Right lobe of liver (tissue), 6 donors: ENCODE data around the gene LRFN3. TPM values are rescaled to one million over a fixed set of nuclear protein-coding genes. Genes with fewer than 3 reads are reported as not detected.

Experiments
- ATAC-seq, 4 donors: fragments of 200-7000 bp; cut with Tn5 transposase; one replicate each; pipeline ENCODE4 v1.9.1; 2020; ENCODE audit warnings: mild to moderate bottlenecking in 4 of 4, moderate library complexity in 4 of 4
- DNase-seq, 3 donors: peaks; one replicate each; pipeline ENCODE4 v3.0.0-alpha.2; 2020
- H3K27ac ChIP-seq, 3 donors: fragments of 200-600 bp; one replicate each; pipeline ENCODE4 v1.8.0; 2022
- H3K27me3 ChIP-seq, 2 donors: fragments of 200-600 bp; one replicate each; pipeline ENCODE4 v1.8.0; 2022
- H3K36me3 ChIP-seq, 4 donors: fragments of 200-600 bp; sonication (generic) in 1 of 4; one replicate each; pipeline versions ENCODE4 v1.5.1 to v1.8.0; 2017 to 2022; ENCODE audit warnings: control low read depth in 1 of 4
- H3K4me1 ChIP-seq, 4 donors: fragments of 200-600 bp; sonication (generic) in 1 of 4; one replicate each; pipeline versions ENCODE4 v1.5.1 to v1.8.0; 2017 to 2022; ENCODE audit warnings: control low read depth in 1 of 4
- H3K4me3 ChIP-seq, 3 donors: fragments of 200-600 bp; one replicate each; pipeline ENCODE4 v1.8.0; 2022
- H3K9me3 ChIP-seq, 4 donors: fragments of 200-600 bp; sonication (generic) in 1 of 4; one replicate each; pipeline versions ENCODE4 v1.5.1 to v1.8.0; 2017 to 2022; ENCODE audit warnings: control low read depth in 1 of 4
- POLR2A ChIP-seq: fragments of 450-650 bp; IDR thresholded peaks from one replicate; pipeline ENCODE4 v1.6.1; 2017; ENCODE audit warnings: antibody characterized with exemption, mild to moderate bottlenecking
- WGBS: methylation state at CpG from one replicate; pipeline ENCODE4 v1.1.6; 2018; ENCODE audit warnings: low coverage, low lambda C conversion rate; ENCODE audit not compliant: insufficient coverage; ENCODE audit errors: missing lambda C conversion rate; 5-methylcytosine and 5-hydroxymethylcytosine counted together
- intact Hi-C, 2 donors: fragments of 100-400 bp; cut with DNase I; formaldehyde crosslinking; loops; one replicate each; pipeline versions ENCODE4 v1.11.2 to v1.14.1; 2022
- long read RNA-seq: library from polyadenylated mRNA; unstranded; transcript quantifications from one replicate; pipeline ENCODE4 v2.0.0, GENCODE V29; 2019
- total RNA-seq, 6 experiments: library from RNA; depleted of rRNA in 2 of 6; stranded (reverse); fragments of >200 nt in 2 of 6; fragmentation: NEBNext Ultra II Directional in 3 of 6; extraction: Animal tissue kit (Norgen Biotek cat#: 25700) in 3 of 6; gene quantifications; one replicate each; pipeline versions ENCODE4 v1.1.0 to v1.2.4, GENCODE V29; 2016 to 2023
- TF ChIP-seq, protein P1 (sequence below), 4 donors: fragments of 200-600 bp in 3 of 4; fragments of 450-650 bp in 1 of 4; IDR thresholded peaks; one replicate each; pipeline versions ENCODE4 v1.5.1 to v1.8.0; 2016 to 2022; ENCODE audit warnings: antibody characterized with exemption in 4 of 4, mild to moderate bottlenecking in 2 of 4
- donor health status: DM: no; HTN: yes; CAD: no.
- donor health status: DM: no; HTN: no; CAD: no.
- donor health status: DM: no; HTN: no; CAD: no.
- donor health status: DM: no; HTN: yes; CAD: no.
- donor health status: DM: no; HTN: yes; CAD: no.

Gene LRFN3, protein sequence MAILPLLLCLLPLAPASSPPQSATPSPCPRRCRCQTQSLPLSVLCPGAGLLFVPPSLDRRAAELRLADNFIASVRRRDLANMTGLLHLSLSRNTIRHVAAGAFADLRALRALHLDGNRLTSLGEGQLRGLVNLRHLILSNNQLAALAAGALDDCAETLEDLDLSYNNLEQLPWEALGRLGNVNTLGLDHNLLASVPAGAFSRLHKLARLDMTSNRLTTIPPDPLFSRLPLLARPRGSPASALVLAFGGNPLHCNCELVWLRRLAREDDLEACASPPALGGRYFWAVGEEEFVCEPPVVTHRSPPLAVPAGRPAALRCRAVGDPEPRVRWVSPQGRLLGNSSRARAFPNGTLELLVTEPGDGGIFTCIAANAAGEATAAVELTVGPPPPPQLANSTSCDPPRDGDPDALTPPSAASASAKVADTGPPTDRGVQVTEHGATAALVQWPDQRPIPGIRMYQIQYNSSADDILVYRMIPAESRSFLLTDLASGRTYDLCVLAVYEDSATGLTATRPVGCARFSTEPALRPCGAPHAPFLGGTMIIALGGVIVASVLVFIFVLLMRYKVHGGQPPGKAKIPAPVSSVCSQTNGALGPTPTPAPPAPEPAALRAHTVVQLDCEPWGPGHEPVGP
- total RNA-seq, result 1 to 10 TPM; 5.6 to 8.6 (median 7.0) TPM
- long read RNA-seq, partial matches to known transcripts, result 1 of 1 reads
- long read RNA-seq, other reads (novel, unspliced or antisense), result 0 of 1 reads

DNA sequence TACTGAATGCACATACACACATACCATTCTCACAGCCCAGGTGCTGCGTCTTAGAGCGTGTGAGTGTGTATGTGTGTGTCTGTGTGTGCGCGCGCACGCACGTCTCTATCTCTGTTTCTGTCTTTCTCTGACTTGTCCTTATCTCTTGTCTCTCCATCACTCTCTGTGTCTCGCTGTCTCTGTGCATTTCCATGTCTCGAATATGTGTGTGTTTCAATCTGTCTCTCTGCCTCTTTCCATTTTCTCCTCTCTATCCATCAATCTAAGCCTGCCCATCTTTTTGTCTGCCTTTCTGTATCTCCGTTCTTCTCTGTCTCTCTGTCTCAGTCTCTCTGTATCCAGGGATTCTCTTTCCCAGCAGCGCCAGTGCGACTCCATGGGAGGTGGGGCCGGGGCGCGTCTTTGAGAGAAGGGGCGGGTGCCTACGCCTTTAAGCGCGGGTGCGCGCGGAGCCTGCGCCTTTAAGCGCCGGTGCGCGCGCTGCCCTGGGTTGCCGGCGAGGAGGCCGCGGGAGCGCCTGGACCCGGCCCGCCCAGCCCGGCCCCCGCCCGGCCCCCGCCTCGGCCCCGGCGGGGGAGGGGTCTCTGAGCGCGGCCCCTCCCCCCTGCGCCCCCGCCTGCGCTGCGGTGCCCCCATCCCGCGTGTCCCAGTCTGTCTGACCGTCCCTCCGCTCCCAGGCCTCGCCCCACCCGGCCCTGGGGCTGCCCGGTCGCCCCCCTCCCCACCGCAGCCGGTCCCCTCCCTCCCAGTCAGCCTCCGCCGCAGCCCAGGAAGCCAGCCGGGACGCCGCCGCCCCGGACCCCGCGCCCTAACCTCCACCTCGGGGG is at the start of gene LRFN3:
TSS of gene LRFN3 (plus strand) at position 464 of the 827 bp plus-strand sequence. CDS start 3,052 bp downstream, outside the sequence.
- intact Hi-C loops, result loop anchor here (5.0 kb wide), 2 partner anchors 54 to 59 kb away; no protein-coding TSS in a partner anchor
- Histone ChIP-seq H3K27me3 (no peaks in the 10 kb centered on the region), H3K9me3 (no peaks in the 10 kb centered on the region), H3K27ac (peak within 1 kb of the TSS in 2 of 3 donors; percentile 5 to 13), H3K4me1 (peaks cover 0 to 25% (median 3%) of the 10 kb centered on the region in 4 donors), H3K4me3 (peak within 1 kb of the TSS; percentile 44 to 59 (median 56)), H3K36me3 (peaks cover 0 to 2% (median 0%) of the 10 kb centered on the region in 4 donors)
- DNase-seq (peak; percentile 71 to 75 (median 72)), ATAC-seq (peak; percentile 29 to 57 (median 39))
- TF ChIP-seq, protein P1, sequence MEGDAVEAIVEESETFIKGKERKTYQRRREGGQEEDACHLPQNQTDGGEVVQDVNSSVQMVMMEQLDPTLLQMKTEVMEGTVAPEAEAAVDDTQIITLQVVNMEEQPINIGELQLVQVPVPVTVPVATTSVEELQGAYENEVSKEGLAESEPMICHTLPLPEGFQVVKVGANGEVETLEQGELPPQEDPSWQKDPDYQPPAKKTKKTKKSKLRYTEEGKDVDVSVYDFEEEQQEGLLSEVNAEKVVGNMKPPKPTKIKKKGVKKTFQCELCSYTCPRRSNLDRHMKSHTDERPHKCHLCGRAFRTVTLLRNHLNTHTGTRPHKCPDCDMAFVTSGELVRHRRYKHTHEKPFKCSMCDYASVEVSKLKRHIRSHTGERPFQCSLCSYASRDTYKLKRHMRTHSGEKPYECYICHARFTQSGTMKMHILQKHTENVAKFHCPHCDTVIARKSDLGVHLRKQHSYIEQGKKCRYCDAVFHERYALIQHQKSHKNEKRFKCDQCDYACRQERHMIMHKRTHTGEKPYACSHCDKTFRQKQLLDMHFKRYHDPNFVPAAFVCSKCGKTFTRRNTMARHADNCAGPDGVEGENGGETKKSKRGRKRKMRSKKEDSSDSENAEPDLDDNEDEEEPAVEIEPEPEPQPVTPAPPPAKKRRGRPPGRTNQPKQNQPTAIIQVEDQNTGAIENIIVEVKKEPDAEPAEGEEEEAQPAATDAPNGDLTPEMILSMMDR (IDR thresholded peaks at IDR 0.05), result no peak
- TF ChIP-seq POLR2A, result no peak
- 4% methylated on average over 49 of the region's 68 CpGs for WGBS

DNA sequence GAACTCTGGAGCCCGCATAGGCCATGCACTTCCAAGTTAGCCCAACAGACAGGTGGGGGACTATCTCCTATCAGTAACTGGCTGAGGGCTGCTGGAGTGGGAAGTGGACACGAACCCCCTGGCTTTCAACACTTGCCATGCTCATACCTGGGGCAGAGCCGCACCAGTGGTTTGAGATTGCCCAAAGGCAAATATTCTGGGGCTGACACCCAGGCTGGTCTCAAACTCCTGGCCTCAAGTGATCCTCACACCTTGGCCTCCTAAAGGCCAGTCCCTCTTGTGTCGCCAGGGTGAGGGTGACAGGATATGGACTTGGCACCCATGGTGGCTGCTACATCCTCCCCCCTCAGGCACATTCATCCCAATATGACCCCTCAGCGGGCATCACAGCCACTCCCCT is 49.0 kb upstream of the LRFN3 start:
- ATAC-seq, result no peak
- Histone ChIP-seq H3K36me3 (peaks cover 0 to 22% (median 0%) of the 10 kb centered on the region in 4 donors), H3K27me3 (no peaks in the 10 kb centered on the region), H3K4me3 (no peak overlapping the region), H3K27ac (no peak overlapping the region), H3K4me1 (no peaks in the 10 kb centered on the region), H3K9me3 (no peaks in the 10 kb centered on the region)
- DNase-seq, result no peak
- TF ChIP-seq POLR2A, result no peak
- TF ChIP-seq, protein P1 (IDR thresholded peaks at IDR 0.05), result no peak
- intact Hi-C loops, result loop anchor here in 1 of 2 donors (5.0 kb wide), 1 partner anchor 40 kb away; no protein-coding TSS in a partner anchor
- WGBS, result 100% methylated on average over 1 of the region's 5 CpGs

DNA sequence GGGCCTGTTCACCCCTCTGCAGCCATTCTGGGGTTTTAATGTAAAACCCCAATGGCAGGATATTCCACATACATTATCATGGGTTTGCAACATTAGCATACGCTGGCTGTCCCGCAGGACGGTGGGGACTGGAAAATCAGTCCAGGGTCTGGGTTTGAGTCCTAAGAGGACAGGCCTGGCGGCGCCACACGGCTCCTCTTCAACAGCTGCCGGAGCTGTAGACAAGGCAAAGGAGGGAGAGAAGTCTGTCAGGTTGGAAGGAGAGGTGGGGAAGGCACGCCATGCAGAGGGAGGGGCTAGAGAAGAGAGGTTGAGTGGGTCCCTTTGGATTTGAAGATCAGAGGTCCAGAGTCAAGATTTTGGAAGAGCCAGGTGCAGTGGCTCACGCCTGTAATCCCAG is 47.8 kb upstream of the LRFN3 start:
- intact Hi-C loops, result loop anchor here in 1 of 2 donors (5.0 kb wide), 1 partner anchor 39 kb away; no protein-coding TSS in a partner anchor

More for the DNA sequence above, 47.8 kb upstream of the LRFN3 start:
- peaks cover 0 to 26% (median 0%) of the 10 kb centered on the region in 4 donors for H3K36me3 ChIP-seq
- TF ChIP-seq, protein P1 (IDR thresholded peaks at IDR 0.05), result no peak
- TF ChIP-seq POLR2A, result no peak
- no peaks in the 10 kb centered on the region for H3K4me1 ChIP-seq
- no peaks in the 10 kb centered on the region for H3K9me3 ChIP-seq
- no peak for DNase-seq
- no peak overlapping the region for H3K27ac ChIP-seq
- no peak overlapping the region for H3K4me3 ChIP-seq
- WGBS, result 87% methylated on average over 7 of the region's 9 CpGs
- no peak for ATAC-seq
- no peaks in the 10 kb centered on the region for H3K27me3 ChIP-seq
